Activated CD8-positive, alpha-beta T cell treated with anti-CD3 and anti-CD28 coated beads, Interleukin-2, amount 10 ng/mL, durations not matched to agents 7 days and 5 days (primary cell): ENCODE measurements around the gene CCDC88C. TPM values are rescaled to one million over a fixed set of nuclear protein-coding genes. Genes with fewer than 3 reads are reported as not detected.

Experiments
- total RNA-seq, 2 experiments: library from RNA; stranded (reverse); gene quantifications; one replicate each; pipeline ENCODE4 v1.2.3, GENCODE V29; 2021

Gene CCDC88C
- total RNA-seq, 2 experiments from 2014 or later: 147 to 153 TPM

Other genes starting within 250 kb of the CCDC88C start
- gene GPR68, start 173.1 kb downstream of the CCDC88C start, total RNA-seq: 10 to 100 TPM; 44.6 to 45.3 TPM
- gene PPP4R3A, start 92.5 kb upstream of the CCDC88C start, total RNA-seq: 100 to 1,000 TPM; 121 to 129 TPM